Progenitor cell of endocrine pancreas (in vitro differentiated cells): ENCODE data around the gene C1orf198. TPM values are rescaled to one million over a fixed set of nuclear protein-coding genes. Genes with fewer than 3 reads are reported as not detected.

Experiments
- DNase-seq: peaks from one replicate; pipeline ENCODE4 v3.0.0; 2021; ENCODE audit warnings: low spot score; ENCODE audit not compliant: unreplicated experiment
- H3K27ac Mint-ChIP-seq: 2 replicates; pipeline ENCODE4 v1.8.0; 2021; ENCODE audit warnings: mild to moderate bottlenecking, moderate library complexity, mixed read lengths
- H3K27me3 Mint-ChIP-seq: 2 replicates; pipeline ENCODE4 v1.8.0; 2021; ENCODE audit warnings: mixed read lengths
- H3K36me3 Mint-ChIP-seq: 2 replicates; pipeline ENCODE4 v1.8.0; 2022; ENCODE audit warnings: mixed read lengths; ENCODE audit not compliant: insufficient read depth
- H3K4me1 Mint-ChIP-seq: 2 replicates; pipeline ENCODE4 v1.8.0; 2021; ENCODE audit warnings: low read depth, mixed read lengths
- H3K4me3 Mint-ChIP-seq: 2 replicates; pipeline ENCODE4 v1.8.0; 2021; ENCODE audit warnings: low read depth, mild to moderate bottlenecking, moderate library complexity, mixed read lengths
- H3K9me3 Mint-ChIP-seq: 2 replicates; pipeline ENCODE4 v1.8.0; 2021; ENCODE audit warnings: low read depth, mixed read lengths
- CTCF ChIP-seq: fragments of 200-600 bp; sonication (generic); IDR thresholded peaks from one replicate; pipeline ENCODE4 v1.5.0; 2021; ENCODE audit warnings: antibody characterized with exemption, mild to moderate bottlenecking; ENCODE audit not compliant: unreplicated experiment
- total RNA-seq: library from RNA; stranded (reverse); gene quantifications from 2 replicates; pipeline ENCODE4 v1.2.1, GENCODE V29; 2021

Gene C1orf198
- total RNA-seq, 1 donor from 2014 or later = 70.1 TPM

GRCh38 chr1:230824551-230824918, 43.8 kb downstream of the C1orf198 start:
- no peaks in the 10 kb centered on the region for H3K27me3 Mint-ChIP-seq
- DNase-seq = no peak
- H3K4me1 Mint-ChIP-seq = peaks cover 31% of the 10 kb centered on the region

GRCh38 chr1:230823931-230824381, 44.4 kb downstream of the C1orf198 start:
- H3K9me3 Mint-ChIP-seq = no peaks in the 10 kb centered on the region
- no peaks in the 10 kb centered on the region for H3K27me3 Mint-ChIP-seq
- H3K4me3 Mint-ChIP-seq = no peak overlapping the region
- TF ChIP-seq CTCF = no peak
- H3K4me1 Mint-ChIP-seq = peaks cover 31% of the 10 kb centered on the region
- peak overlapping the region; percentile 74 for H3K27ac Mint-ChIP-seq
- no peaks in the 10 kb centered on the region for H3K36me3 Mint-ChIP-seq
- no peak for DNase-seq

More at GRCh38 chr1:230824551-230824918, 43.8 kb downstream of the C1orf198 start:
- H3K27ac Mint-ChIP-seq = peak overlapping the region; percentile 18
- no peak for TF ChIP-seq CTCF
- no peaks in the 10 kb centered on the region for H3K36me3 Mint-ChIP-seq
- no peaks in the 10 kb centered on the region for H3K9me3 Mint-ChIP-seq
- no peak overlapping the region for H3K4me3 Mint-ChIP-seq

GRCh38 chr1:230823426-230823825, 44.9 kb downstream of the C1orf198 start:
- no peak for TF ChIP-seq CTCF
- no peaks in the 10 kb centered on the region for H3K27me3 Mint-ChIP-seq

GRCh38 chr1:230822092-230822581, 46.2 kb downstream of the C1orf198 start:
- Mint-ChIP-seq H3K27me3 (no peaks in the 10 kb centered on the region), H3K36me3 (no peaks in the 10 kb centered on the region), H3K4me3 (no peak overlapping the region), H3K4me1 (peaks cover 23% of the 10 kb centered on the region), H3K9me3 (no peaks in the 10 kb centered on the region), H3K27ac (no peak overlapping the region)
- TF ChIP-seq CTCF = no peak
- no peak for DNase-seq

More at GRCh38 chr1:230823426-230823825, 44.9 kb downstream of the C1orf198 start:
- H3K9me3 Mint-ChIP-seq = no peaks in the 10 kb centered on the region
- no peak overlapping the region for H3K4me3 Mint-ChIP-seq
- no peaks in the 10 kb centered on the region for H3K36me3 Mint-ChIP-seq
- no peak for DNase-seq
- H3K27ac Mint-ChIP-seq = no peak overlapping the region
- H3K4me1 Mint-ChIP-seq = peaks cover 31% of the 10 kb centered on the region

- Mint-ChIP-seq H3K27ac (no peak overlapping the region), H3K4me3 (no peak overlapping the region), H3K4me1 (peaks cover 22% of the 10 kb centered on the region), H3K27me3 (no peaks in the 10 kb centered on the region), H3K36me3 (no peaks in the 10 kb centered on the region), H3K9me3 (no peaks in the 10 kb centered on the region)
- TF ChIP-seq CTCF = no peak
- DNase-seq = no peak
Measured at GRCh38 chr1:230821346-230821745, 47.0 kb downstream of the C1orf198 start.
